HG03139 (cell line): ENCODE results near the gene ZNF32.

Experiments used
- ATAC-seq: cut with Tn5 transposase; IDR thresholded peaks from one replicate; pipeline ENCODE4 v1.9.1; 2021; ENCODE audit not compliant: unreplicated experiment

The ZNF32 gene

GRCh38 chr10:43648398-43649184 is at the start of gene ZNF32:
TSS of gene ZNF32 (minus strand) at chr10:43648881. CDS start at chr10:43646133, 2,748 bp downstream.
- ATAC-seq = peak; percentile 99

- ATAC-seq = no peak
Observed at GRCh38 chr10:43698156-43698555, 49.5 kb upstream of the ZNF32 start.

DNA sequence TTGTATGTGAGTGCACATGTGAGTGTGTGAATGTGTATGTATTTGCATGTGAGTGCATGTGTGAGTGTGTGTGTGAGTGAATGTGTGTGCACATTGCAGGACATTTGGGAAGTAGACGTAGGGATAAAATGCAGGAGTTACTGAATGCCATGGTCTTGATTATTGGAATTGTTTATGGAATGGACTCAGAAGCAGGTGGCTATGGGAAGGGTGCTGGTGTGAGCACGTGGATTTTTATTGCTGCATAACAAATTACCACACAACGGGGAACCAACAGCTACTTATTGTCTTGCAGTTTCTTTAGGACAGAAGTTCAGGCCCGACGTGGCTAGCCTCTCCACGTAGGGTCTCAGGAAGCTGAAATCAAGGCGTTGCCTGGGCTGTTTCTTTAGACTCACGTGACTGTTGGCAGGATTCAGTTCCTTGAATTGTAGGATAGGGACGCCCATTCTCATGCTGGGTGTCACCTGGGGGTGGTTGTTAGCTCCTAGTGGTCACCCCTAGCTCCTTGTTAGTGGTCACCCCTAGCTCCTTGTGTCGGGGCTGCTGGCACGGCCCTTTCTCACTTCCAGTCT is 48.3 kb upstream of the ZNF32 start:
- no peak for ATAC-seq

GRCh38 chr10:43695730-43696129 is 47.0 kb upstream of the ZNF32 start:
- ATAC-seq = no peak

DNA sequence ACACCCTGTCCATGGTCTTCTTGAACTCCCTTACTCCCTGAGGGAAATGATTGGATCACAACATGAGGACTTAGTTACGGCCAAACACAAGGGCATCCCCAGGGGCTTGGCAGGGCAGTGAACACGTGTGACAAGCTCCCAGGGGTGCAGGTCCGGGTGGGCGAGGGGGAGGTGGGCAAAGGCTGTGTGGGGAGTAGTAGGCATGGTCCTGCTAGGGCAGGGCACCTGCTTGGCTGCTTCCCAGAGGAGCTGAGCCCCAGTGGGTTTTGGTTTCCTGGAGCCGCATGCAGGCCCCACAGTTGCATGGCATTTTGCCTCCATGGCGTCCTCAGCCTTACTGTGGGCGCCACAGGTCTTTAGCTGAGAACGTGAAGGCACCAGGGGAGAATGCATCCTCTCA is 46.6 kb upstream of the ZNF32 start:
- no peak for ATAC-seq

- no peak for ATAC-seq
Observed at GRCh38 chr10:43694526-43694925, 45.8 kb upstream of the ZNF32 start.

- no peak for ATAC-seq
Observed at GRCh38 chr10:43693602-43694001, 44.9 kb upstream of the ZNF32 start.

DNA sequence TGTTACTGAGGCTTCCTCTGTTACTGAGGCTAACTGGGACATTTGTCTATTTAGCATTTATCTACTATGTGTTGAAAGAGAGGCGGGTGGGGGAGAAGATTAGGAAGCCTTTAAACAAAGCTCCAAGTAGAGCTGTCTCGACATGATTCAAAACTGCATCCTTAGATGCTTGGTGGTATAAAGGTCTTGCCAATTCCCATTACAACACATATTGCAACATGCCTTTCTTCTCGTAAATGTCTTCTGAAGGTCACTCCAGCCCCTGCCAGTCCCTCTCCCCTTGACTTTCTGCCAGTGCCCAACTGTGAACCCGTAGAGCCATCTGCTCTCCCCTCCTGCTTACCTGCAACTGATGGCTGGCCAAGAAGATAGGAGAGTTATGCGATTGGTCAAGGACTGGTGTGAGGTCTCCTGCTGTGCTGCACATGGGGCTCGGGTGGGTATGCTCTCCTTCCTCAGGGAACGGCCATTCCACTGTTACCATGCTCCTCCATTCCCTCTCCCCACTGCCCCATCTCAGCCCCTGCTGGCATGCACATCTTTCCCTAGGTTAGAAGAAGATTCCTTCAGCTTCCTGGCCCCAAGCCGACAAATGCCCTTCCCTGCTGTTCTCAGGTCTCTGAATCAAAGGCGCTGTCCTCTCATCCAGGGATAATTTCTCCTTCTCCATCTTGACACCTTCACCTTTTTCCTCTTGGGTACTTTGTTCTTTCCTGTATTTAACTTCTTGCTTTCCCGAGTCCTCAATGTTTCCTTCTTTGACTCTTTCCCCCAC is 43.6 kb upstream of the ZNF32 start:
- ATAC-seq = no peak

- ATAC-seq = no peak
Observed at GRCh38 chr10:43691485-43691884, 42.8 kb upstream of the ZNF32 start.

GRCh38 chr10:43689955-43690771 is 41.5 kb upstream of the ZNF32 start:
- peak; percentile 98 for ATAC-seq

GRCh38 chr10:43689618-43689954 is 40.9 kb upstream of the ZNF32 start:
- no peak for ATAC-seq

DNA sequence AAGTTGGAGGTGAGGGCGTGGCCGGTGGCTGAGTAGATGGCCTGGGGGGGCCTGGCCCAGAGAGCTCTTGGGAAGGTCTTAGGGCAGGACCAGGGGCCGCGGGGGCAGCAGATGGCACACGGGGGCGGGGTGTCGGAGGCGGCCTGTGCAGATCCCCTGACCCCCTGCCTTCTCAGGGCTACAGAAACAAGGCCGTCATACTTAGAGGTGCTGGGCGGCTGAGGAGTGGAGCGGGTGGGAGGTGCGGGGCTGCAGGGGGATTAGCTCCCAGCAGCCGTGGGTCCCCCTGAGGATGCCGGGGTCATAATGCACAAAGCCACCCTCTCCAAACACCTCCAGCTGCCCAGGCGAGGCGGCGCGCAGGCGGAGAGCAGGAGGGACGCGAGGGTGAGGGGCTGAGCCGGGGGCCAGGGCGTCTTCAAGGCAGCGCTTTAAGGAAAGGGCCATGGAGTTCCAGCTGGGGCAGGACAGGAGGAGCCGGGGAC is 40.4 kb upstream of the ZNF32 start:
- no peak for ATAC-seq

- no peak for ATAC-seq
Observed at GRCh38 chr10:43688348-43688892, 39.7 kb upstream of the ZNF32 start.

- no peak for ATAC-seq
Observed at GRCh38 chr10:43687373-43687772, 38.7 kb upstream of the ZNF32 start.

GRCh38 chr10:43686414-43686813 is 37.7 kb upstream of the ZNF32 start:
- ATAC-seq = no peak

GRCh38 chr10:43685744-43686143 is 37.1 kb upstream of the ZNF32 start:
- no peak for ATAC-seq

DNA sequence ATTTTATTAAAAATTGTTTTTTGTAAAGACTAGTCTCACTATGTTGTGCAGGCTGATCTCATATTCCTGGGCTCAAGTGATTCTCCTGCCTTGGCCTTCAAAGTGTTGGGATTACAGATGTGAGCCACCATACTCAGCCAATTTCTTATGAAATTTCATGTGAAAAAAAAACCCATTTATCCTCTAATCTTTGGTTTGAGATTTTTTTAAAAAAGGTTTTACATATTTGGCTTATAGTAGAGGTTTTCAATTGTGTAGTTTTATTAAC is 35.5 kb upstream of the ZNF32 start:
- ATAC-seq = no peak

DNA sequence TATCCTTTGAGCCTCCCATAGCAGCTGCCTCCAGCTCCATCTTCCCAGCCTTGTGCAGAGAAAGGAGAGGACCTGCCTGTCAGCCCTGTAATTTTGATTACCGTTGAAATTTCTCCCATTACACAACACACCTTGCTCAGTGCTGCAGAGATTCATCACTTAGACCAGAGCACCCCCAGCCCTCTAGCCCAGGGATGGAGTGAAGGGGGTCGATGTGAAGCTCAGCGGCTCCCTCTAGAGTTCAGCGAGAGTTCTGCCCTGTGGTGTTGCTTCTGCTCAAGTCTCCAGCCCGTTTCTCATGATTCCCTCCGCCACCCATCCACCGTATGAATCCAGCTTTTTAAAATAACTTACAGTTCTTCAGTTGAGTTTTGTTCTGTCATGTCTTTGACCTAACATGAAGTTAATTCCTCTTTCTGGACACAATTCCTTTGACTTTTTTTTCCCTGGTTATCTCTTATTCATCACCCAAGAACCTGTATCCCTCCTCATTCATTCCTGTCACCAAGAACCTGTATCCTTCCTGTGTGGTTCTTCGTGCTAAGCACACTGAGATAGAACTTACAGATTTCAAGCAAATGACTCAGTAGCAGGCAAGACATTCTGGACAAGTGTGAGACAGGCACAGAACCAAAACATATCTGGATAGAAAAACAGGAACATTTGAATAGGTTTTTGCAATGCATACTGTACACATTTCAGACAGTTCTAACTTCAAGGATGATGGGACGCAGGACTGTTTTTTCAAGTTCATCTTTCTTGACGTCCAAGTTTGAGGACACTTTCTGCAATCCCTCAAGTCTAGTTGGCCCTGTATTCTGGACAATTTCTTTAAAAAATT is 35.0 kb upstream of the ZNF32 start:
- ATAC-seq = no peak

- no peak for ATAC-seq
Observed at GRCh38 chr10:43682956-43683355, 34.3 kb upstream of the ZNF32 start.

DNA sequence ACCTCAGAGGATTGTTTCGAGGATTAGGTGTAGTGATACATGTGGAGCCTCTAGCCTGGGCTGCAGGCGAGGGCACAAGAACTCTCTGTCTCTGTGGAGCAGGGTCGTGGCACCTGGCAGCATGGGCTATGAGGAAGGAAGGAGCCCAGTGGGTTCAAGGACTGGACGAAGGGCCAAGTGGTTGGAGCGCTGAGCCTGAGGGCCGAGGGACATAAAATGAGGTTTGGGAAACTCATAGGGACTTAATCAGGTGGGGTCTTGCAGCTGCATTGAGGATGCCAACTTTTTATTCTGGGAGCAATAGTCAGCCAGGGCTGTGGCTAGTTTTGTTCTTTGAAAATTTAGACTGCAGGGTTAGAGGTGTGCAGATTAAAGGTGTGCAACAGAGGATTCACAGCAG is 33.0 kb upstream of the ZNF32 start:
- no peak for ATAC-seq
